HepG2 (cell line): Measurements from ENCODE around the gene B4GALT2. TPM values are rescaled to one million over a fixed set of nuclear protein-coding genes. Genes with fewer than 3 reads are reported as not detected.

Experiments
- ARNT2 ChIP-seq: sonication (generic); formaldehyde crosslinking; IDR thresholded peaks from 2 replicates; pipeline ENCODE4 v1.8.0; 2022; ENCODE audit warnings: mild to moderate bottlenecking, low read depth, missing genetic modification reagents, moderate library complexity
- CTCF ChIP-seq: sonication (generic); formaldehyde crosslinking; IDR thresholded peaks from 2 replicates; pipeline ENCODE4 v1.5.0; 2020; ENCODE audit warnings: mild to moderate bottlenecking, missing genetic modification reagents, moderate library complexity
- EEA1 ChIP-seq: sonication (generic); formaldehyde crosslinking; IDR thresholded peaks from 2 replicates; pipeline ENCODE4 v1.5.1; 2020; ENCODE audit warnings: mild to moderate bottlenecking, missing genetic modification reagents, borderline replicate concordance
- HDAC6 ChIP-seq: fragments of 200-600 bp; sonication (generic); IDR thresholded peaks from 2 replicates; pipeline ENCODE4 v1.7.0; 2017; ENCODE audit warnings: mild to moderate bottlenecking, antibody characterized with exemption, low read length, low read depth
- KAT8 ChIP-seq: IDR thresholded peaks from 2 replicates; pipeline ENCODE4 v1.6.1; 2016; ENCODE audit warnings: missing genetic modification reagents, missing compliant biosample characterization
- NR2F6 ChIP-seq, 2 experiments: IDR thresholded peaks; 2 replicates each; pipeline ENCODE4 v1.6.1; 2016; ENCODE audit warnings: antibody characterized with exemption in 1 of 2, mild to moderate bottlenecking in 1 of 2
- NRL ChIP-seq: sonication (generic); formaldehyde crosslinking; IDR thresholded peaks from 2 replicates; pipeline ENCODE4 v1.5.0; 2020; ENCODE audit warnings: missing genetic modification reagents, mild to moderate bottlenecking, moderate library complexity, borderline replicate concordance
- SRSF9 ChIP-seq: fragments of 200-400 bp; formaldehyde crosslinking; IDR thresholded peaks from 2 replicates; pipeline ENCODE4 v1.6.1; 2018; ENCODE audit warnings: borderline replicate concordance, mild to moderate bottlenecking, low read depth, low read length; ENCODE audit not compliant: insufficient read depth, poor library complexity, severe bottlenecking
- TCF12 ChIP-seq, 2 experiments: fragments of 450-650 bp in 1 of 2; sonication (generic) in 1 of 2; formaldehyde crosslinking in 1 of 2; IDR thresholded peaks; 2 replicates each; pipeline versions ENCODE4 v1.6.1 to v1.8.0; 2017 to 2022; ENCODE audit warnings: antibody characterized with exemption in 1 of 2, mild to moderate bottlenecking in 1 of 2, missing genetic modification reagents in 1 of 2, moderate library complexity in 1 of 2
- ZFP1 ChIP-seq: IDR thresholded peaks from 2 replicates; pipeline ENCODE4 v1.6.1; 2016
- ZFY ChIP-seq: sonication (generic); formaldehyde crosslinking; IDR thresholded peaks from 2 replicates; pipeline ENCODE4 v1.4.0; 2020; ENCODE audit warnings: missing genetic modification reagents
- ZMYM3 ChIP-seq: sonication (generic); formaldehyde crosslinking; IDR thresholded peaks from 2 replicates; pipeline ENCODE4 v1.5.1; 2020; ENCODE audit warnings: mild to moderate bottlenecking, missing genetic modification reagents
- ZNF12 ChIP-seq: sonication (generic); formaldehyde crosslinking; IDR thresholded peaks from 2 replicates; pipeline ENCODE4 v1.5.0; 2020; ENCODE audit warnings: missing genetic modification reagents
- ZNF33A ChIP-seq: sonication (generic); formaldehyde crosslinking; IDR thresholded peaks from 2 replicates; pipeline ENCODE4 v1.5.1; 2020; ENCODE audit warnings: missing genetic modification reagents, mild to moderate bottlenecking, moderate library complexity, borderline replicate concordance
- ZNF510 ChIP-seq: sonication (generic); formaldehyde crosslinking; IDR thresholded peaks from 2 replicates; pipeline ENCODE4 v1.4.0; 2020; ENCODE audit warnings: low read depth, mild to moderate bottlenecking, missing genetic modification reagents
- ZNF563 ChIP-seq: sonication (generic); formaldehyde crosslinking; IDR thresholded peaks from 2 replicates; pipeline ENCODE4 v1.8.0; 2022; ENCODE audit warnings: mild to moderate bottlenecking, moderate library complexity, missing genetic modification reagents
- ZNF619 ChIP-seq: sonication (generic); formaldehyde crosslinking; IDR thresholded peaks from 2 replicates; pipeline ENCODE4 v1.4.0; 2020; ENCODE audit warnings: mild to moderate bottlenecking, missing genetic modification reagents
- ZNF777 ChIP-seq: sonication (generic); formaldehyde crosslinking; IDR thresholded peaks from 2 replicates; pipeline ENCODE4 v1.4.0; 2020; ENCODE audit warnings: missing genetic modification reagents
- polyA plus RNA-seq, 8 experiments: library from polyadenylated mRNA; depleted of rRNA in 3 of 8; stranded (reverse) in 7 of 8; unstranded in 1 of 8; fragments of >200 nt; fragmentation: Illumina TruSeq in 4 of 8; extraction: Trizol in 4 of 8; gene quantifications; 2 replicates each; pipeline versions ENCODE4 v1.2.1 to v1.2.3, GENCODE V29; 2011 to 2016; ENCODE audit warnings: low read depth in 4 of 8, missing spikeins in 1 of 8, mixed read lengths in 1 of 8; ENCODE audit not compliant: insufficient read depth in 1 of 8
- total RNA-seq, 5 experiments: library from RNA; depleted of rRNA; stranded (reverse); fragments of >200 nt; fragmentation: Illumina TruSeq; extraction: Trizol; gene quantifications; 2 replicates each; pipeline ENCODE4 v1.2.3, GENCODE V29; 2016; ENCODE audit warnings: low read depth in 1 of 5
- TF ChIP-seq, protein P1 (sequence below): sonication (generic); formaldehyde crosslinking; IDR thresholded peaks from 2 replicates; pipeline ENCODE4 v1.4.0; 2020; ENCODE audit warnings: missing genetic modification reagents
- TF ChIP-seq, protein P2 (sequence below): sonication (generic); formaldehyde crosslinking; IDR thresholded peaks from 2 replicates; pipeline ENCODE4 v1.4.0; 2020; ENCODE audit warnings: missing genetic modification reagents
- TF ChIP-seq, protein P3 (sequence below): IDR thresholded peaks from 2 replicates; pipeline ENCODE4 v1.6.1; 2012; ENCODE audit warnings: inconsistent platforms

Gene B4GALT2
- total and polyA plus RNA-seq, 2 of the 13 experiments (the other 11 are each of a cell fraction or from before 2014, with no cell fraction given) = 41.9 to 78.0 TPM

DNA sequence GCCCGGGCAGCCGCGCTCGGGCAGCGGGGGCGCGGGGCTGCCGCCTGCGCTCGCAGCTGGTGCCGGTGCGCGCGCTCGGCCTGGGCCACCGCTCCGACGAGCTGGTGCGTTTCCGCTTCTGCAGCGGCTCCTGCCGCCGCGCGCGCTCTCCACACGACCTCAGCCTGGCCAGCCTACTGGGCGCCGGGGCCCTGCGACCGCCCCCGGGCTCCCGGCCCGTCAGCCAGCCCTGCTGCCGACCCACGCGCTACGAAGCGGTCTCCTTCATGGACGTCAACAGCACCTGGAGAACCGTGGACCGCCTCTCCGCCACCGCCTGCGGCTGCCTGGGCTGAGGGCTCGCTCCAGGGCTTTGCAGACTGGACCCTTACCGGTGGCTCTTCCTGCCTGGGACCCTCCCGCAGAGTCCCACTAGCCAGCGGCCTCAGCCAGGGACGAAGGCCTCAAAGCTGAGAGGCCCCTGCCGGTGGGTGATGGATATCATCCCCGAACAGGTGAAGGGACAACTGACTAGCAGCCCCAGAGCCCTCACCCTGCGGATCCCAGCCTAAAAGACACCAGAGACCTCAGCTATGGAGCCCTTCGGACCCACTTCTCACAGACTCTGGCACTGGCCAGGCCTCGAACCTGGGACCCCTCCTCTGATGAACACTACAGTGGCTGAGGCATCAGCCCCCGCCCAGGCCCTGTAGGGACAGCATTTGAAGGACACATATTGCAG, 42.4 kb upstream of the B4GALT2 start (continued):
- TF ChIP-seq, protein P1, sequence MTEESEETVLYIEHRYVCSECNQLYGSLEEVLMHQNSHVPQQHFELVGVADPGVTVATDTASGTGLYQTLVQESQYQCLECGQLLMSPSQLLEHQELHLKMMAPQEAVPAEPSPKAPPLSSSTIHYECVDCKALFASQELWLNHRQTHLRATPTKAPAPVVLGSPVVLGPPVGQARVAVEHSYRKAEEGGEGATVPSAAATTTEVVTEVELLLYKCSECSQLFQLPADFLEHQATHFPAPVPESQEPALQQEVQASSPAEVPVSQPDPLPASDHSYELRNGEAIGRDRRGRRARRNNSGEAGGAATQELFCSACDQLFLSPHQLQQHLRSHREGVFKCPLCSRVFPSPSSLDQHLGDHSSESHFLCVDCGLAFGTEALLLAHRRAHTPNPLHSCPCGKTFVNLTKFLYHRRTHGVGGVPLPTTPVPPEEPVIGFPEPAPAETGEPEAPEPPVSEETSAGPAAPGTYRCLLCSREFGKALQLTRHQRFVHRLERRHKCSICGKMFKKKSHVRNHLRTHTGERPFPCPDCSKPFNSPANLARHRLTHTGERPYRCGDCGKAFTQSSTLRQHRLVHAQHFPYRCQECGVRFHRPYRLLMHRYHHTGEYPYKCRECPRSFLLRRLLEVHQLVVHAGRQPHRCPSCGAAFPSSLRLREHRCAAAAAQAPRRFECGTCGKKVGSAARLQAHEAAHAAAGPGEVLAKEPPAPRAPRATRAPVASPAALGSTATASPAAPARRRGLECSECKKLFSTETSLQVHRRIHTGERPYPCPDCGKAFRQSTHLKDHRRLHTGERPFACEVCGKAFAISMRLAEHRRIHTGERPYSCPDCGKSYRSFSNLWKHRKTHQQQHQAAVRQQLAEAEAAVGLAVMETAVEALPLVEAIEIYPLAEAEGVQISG = peak; percentile 48
- TF ChIP-seq ZMYM3 (CRISPR knock-in tag) = 0 out of 2 replicates have a peak, but pooled peaks have one; percentile 10
- peak; percentile 55; the same call in 1 of the 2 replicates for TF ChIP-seq ZNF563 (CRISPR knock-in tag)
- no peak for TF ChIP-seq ZNF12 (CRISPR knock-in tag)
- peak; percentile 88; the same call in 1 of the 2 replicates for TF ChIP-seq NRL (CRISPR knock-in tag)
- TF ChIP-seq CTCF (CRISPR knock-in tag) = peak; percentile 51
- TF ChIP-seq KAT8 (CRISPR knock-in tag) = 0 out of 2 replicates have a peak, but pooled peaks have one; percentile 38
- TF ChIP-seq ZNF777 (CRISPR knock-in tag) = peak; percentile 78
- no peak for TF ChIP-seq ZNF510
- TF ChIP-seq ZNF33A (CRISPR knock-in tag) = no peak
- no peak for TF ChIP-seq ARNT2
- no peak for TF ChIP-seq EEA1 (CRISPR knock-in tag)
- no peak for TF ChIP-seq ZFP1 (CRISPR knock-in tag)
- TF ChIP-seq, protein P2, sequence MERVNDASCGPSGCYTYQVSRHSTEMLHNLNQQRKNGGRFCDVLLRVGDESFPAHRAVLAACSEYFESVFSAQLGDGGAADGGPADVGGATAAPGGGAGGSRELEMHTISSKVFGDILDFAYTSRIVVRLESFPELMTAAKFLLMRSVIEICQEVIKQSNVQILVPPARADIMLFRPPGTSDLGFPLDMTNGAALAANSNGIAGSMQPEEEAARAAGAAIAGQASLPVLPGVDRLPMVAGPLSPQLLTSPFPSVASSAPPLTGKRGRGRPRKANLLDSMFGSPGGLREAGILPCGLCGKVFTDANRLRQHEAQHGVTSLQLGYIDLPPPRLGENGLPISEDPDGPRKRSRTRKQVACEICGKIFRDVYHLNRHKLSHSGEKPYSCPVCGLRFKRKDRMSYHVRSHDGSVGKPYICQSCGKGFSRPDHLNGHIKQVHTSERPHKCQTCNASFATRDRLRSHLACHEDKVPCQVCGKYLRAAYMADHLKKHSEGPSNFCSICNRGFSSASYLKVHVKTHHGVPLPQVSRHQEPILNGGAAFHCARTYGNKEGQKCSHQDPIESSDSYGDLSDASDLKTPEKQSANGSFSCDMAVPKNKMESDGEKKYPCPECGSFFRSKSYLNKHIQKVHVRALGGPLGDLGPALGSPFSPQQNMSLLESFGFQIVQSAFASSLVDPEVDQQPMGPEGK (CRISPR knock-in tag) = peak; percentile 42
- TF ChIP-seq NR2F6 (IDR thresholded peaks at IDR 0.05) = no peak
- no peak for TF ChIP-seq NR2F6 (CRISPR knock-in tag; IDR thresholded peaks at IDR 0.05)
- no peak for TF ChIP-seq SRSF9
- TF ChIP-seq, protein P3, sequence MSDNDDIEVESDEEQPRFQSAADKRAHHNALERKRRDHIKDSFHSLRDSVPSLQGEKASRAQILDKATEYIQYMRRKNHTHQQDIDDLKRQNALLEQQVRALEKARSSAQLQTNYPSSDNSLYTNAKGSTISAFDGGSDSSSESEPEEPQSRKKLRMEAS = peak; percentile 15; the same call in 1 of the 2 replicates
- TF ChIP-seq ZNF619 (CRISPR knock-in tag) = 0 out of 2 replicates have a peak, but pooled peaks have one; percentile 41
- no peak for TF ChIP-seq TCF12 (IDR thresholded peaks at IDR 0.05)
- TF ChIP-seq TCF12 (CRISPR knock-in tag; IDR thresholded peaks at IDR 0.05) = no peak
- TF ChIP-seq ZFY = peak; percentile 83
- TF ChIP-seq HDAC6 = no peak
